Effector memory CD4-positive, alpha-beta T cell (primary cell): ENCODE results near the gene TMC3.
"Not testable (repeated sequence)": the region's sequence is repeated elsewhere in the genome, so short reads cannot be mapped to it uniquely, and the experiment has no call there.

Source experiments
- DNase-seq, 3 donors: peaks; one replicate each; pipeline ENCODE4 v3.0.0-alpha.2; 2020
- H3K27ac ChIP-seq: 2 replicates; pipeline ENCODE4 v1.7.0; 2013; ENCODE audit warnings: mild to moderate bottlenecking, low read length, moderate library complexity; ENCODE audit not compliant: insufficient read depth, poor library complexity, severe bottlenecking
- H3K27me3 ChIP-seq: replicated peaks from 2 replicates; pipeline ENCODE4 v1.7.0; 2013; ENCODE audit warnings: mild to moderate bottlenecking, low read length; ENCODE audit not compliant: insufficient read depth, control insufficient read depth, poor library complexity, severe bottlenecking
- H3K36me3 ChIP-seq: 2 replicates; pipeline ENCODE4 v1.7.0; 2013; ENCODE audit warnings: mild to moderate bottlenecking, low read length, moderate library complexity; ENCODE audit not compliant: control insufficient read depth, insufficient read depth
- H3K4me1 ChIP-seq: 2 replicates; pipeline ENCODE4 v1.7.0; 2013; ENCODE audit warnings: low read length, mild to moderate bottlenecking; ENCODE audit not compliant: control insufficient read depth, insufficient read depth, poor library complexity, severe bottlenecking
- H3K4me3 ChIP-seq: 2 replicates; pipeline ENCODE4 v1.7.0; 2013; ENCODE audit warnings: low read length, low read depth, mild to moderate bottlenecking; ENCODE audit not compliant: insufficient read depth, poor library complexity, severe bottlenecking
- H3K9me3 ChIP-seq: 2 replicates; pipeline ENCODE4 v1.7.0; 2013; ENCODE audit warnings: mild to moderate bottlenecking, low read length, moderate library complexity; ENCODE audit not compliant: control insufficient read depth

The TMC3 gene

DNA sequence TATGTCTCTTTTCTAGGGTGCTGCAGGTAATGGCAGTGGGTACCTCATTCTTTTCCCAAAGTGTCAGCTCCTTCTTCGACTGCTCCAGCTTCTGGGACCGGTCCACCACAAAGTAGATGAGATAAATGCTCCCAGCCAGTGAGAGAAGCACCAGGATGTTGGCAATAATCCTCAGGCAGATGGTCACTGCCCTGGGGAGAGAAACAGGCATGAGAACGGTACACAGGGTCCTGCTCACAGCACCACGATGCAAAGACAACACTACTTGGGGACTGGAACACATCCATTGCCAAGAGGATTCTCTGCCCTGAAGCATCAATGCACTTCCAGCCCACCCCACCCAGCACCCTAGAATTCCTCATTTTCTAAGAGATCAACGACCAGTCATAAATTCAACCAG is 22.4 kb downstream of the TMC3 start:
- no peaks in the 10 kb centered on the region for H3K4me1 ChIP-seq
- no peak overlapping the region for H3K27ac ChIP-seq
- H3K36me3 ChIP-seq, result no peaks in the 10 kb centered on the region
- no peak for DNase-seq
- H3K27me3 ChIP-seq, result no peaks in the 10 kb centered on the region
- H3K9me3 ChIP-seq, result no peaks in the 10 kb centered on the region
- no peak overlapping the region for H3K4me3 ChIP-seq

DNA sequence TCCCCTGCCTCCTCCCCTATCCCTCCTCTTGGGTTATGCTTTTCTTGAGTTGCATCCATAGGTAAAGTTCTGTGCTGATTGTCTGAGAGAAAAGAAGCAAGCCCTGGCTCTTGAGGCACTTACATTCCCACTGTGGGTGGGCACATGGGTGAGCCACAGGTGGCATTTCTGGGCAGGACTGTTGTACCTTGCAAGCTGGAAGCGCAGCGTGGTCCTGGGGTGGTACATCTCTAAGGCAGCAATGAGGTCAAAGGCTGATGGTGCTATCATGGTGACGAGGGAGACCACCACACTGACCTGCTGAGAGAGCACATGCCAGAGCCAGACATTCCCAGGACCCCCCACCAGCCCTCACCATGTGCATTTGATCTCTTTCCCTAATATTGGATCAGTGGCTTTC is 24.7 kb downstream of the TMC3 start:
- H3K4me1 ChIP-seq, result no peaks in the 10 kb centered on the region
- no peaks in the 10 kb centered on the region for H3K9me3 ChIP-seq
- DNase-seq, result no peak
- no peak overlapping the region for H3K4me3 ChIP-seq
- no peaks in the 10 kb centered on the region for H3K27me3 ChIP-seq
- no peaks in the 10 kb centered on the region for H3K36me3 ChIP-seq
- H3K27ac ChIP-seq, result no peak overlapping the region

DNA sequence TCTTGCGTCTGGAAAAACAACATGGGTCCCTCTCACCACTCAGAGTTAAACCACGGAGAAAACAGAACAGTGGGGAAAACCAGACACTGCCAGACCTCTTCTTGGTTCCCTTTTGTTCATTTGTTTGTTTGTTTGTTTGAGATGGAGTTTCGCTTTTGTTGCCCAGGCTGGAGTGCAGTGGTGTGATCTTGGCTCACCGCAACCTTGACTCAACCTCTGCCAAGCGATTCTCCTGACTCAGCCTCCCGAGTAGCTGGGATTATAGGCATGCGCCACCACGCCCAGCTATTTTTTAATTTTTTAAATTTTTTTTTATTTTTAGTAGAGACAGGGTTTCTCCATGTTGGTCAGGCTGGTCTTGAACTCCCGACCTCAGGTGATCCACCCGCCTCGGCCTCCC is 25.3 kb downstream of the TMC3 start:
- not testable (repeated sequence) for H3K9me3 ChIP-seq

DNA sequence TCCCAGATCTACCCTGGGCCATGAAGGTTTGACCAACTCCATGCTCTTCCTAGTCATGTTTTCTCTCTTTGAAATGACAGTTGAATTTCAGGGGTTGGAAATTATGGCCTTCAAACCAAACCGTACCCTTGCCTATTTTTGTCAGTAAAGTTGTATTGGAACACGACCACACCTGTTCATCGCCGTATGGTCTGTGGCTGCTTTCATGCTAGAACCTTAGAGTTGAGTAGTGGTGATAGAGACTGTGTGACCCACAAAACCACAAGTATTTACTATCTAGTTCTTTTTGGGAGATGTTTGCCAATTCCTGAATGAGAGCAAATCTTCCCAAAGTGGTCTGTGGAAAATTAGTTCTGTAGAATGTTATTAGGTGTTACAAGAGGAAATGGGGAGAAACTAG is 26.1 kb downstream of the TMC3 start:
- DNase-seq, result no peak
- H3K9me3 ChIP-seq, result no peaks in the 10 kb centered on the region
- H3K4me1 ChIP-seq, result no peaks in the 10 kb centered on the region
- no peak overlapping the region for H3K4me3 ChIP-seq
- H3K36me3 ChIP-seq, result no peaks in the 10 kb centered on the region
- H3K27me3 ChIP-seq, result no peaks in the 10 kb centered on the region
- no peak overlapping the region for H3K27ac ChIP-seq

More for the DNA sequence above, 25.3 kb downstream of the TMC3 start:
- H3K27me3 ChIP-seq, H3K27ac ChIP-seq, DNase-seq, H3K36me3 ChIP-seq, H3K4me1 ChIP-seq, H3K4me3 ChIP-seq: not testable (repeated sequence)

DNA sequence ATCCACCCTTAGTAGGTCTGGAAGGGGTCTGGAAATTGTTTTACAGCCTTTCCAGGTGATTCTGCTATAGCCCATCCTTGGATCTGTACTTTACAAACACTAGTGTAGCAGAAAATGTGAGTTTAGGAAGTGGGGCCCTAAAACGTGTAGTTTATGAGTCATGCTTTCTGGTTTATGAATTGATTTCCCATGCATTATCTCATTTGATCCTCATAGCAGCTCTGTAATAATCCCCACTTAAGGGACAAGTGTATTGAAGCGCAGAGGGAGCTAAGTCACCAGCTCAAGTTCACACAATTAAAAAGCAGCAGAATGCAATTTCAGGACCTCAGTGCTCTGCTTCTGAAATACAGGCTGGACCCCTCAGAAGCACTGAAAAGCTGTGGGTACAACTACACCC is 27.4 kb downstream of the TMC3 start:
- H3K4me1 ChIP-seq, result no peaks in the 10 kb centered on the region
- H3K27ac ChIP-seq, result no peak overlapping the region
- no peaks in the 10 kb centered on the region for H3K27me3 ChIP-seq
- no peaks in the 10 kb centered on the region for H3K9me3 ChIP-seq
- no peak for DNase-seq
- H3K4me3 ChIP-seq, result no peak overlapping the region
- H3K36me3 ChIP-seq, result no peaks in the 10 kb centered on the region

DNA sequence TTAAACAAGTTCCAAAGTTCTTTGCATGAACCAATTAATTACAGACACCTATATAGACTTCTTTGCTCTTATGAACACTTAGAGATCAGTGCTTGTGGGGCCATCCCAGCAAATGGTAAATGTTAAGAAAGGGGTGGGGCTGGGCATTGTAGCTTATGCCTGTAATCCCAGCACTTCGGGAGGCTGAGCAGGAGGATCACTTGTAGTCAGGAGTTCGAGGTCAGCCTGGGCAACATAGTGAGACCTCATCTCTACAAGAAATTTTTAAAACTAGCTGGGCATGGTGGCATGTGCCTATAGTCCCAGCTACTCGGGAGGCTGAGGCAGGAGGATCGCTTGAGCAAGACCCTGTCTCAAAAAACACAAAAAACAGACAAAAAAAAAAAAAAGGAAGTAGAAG is 30.6 kb downstream of the TMC3 start:
- Histone ChIP-seq H3K4me1 (no peaks in the 10 kb centered on the region), H3K9me3 (no peaks in the 10 kb centered on the region), H3K36me3 (no peaks in the 10 kb centered on the region), H3K27ac (no peak overlapping the region), H3K4me3 (no peak overlapping the region), H3K27me3 (no peaks in the 10 kb centered on the region)
- no peak for DNase-seq

DNA sequence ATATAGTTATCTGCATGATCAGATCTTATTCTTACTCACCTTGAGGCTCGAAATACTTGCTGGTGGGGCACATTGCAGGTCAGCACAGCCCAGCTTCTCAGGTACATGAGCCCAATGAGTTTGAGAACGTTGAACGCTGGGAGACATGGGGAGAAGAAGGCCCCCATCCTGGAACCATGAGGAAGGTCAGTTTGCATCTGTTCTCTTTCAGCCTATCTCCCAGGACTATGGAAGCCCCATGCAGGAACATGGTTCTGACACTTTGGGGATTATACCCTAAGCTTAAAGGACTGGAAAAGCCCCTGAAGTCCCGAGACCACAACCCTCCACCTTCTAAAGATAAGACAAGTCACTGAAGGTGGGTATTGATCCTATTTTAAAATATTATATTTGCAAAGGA is 32.7 kb downstream of the TMC3 start:
- Histone ChIP-seq H3K36me3 (no peaks in the 10 kb centered on the region), H3K27ac (no peak overlapping the region), H3K27me3 (no peaks in the 10 kb centered on the region), H3K4me3 (no peak overlapping the region), H3K4me1 (no peaks in the 10 kb centered on the region), H3K9me3 (no peaks in the 10 kb centered on the region)
- DNase-seq, result no peak

DNA sequence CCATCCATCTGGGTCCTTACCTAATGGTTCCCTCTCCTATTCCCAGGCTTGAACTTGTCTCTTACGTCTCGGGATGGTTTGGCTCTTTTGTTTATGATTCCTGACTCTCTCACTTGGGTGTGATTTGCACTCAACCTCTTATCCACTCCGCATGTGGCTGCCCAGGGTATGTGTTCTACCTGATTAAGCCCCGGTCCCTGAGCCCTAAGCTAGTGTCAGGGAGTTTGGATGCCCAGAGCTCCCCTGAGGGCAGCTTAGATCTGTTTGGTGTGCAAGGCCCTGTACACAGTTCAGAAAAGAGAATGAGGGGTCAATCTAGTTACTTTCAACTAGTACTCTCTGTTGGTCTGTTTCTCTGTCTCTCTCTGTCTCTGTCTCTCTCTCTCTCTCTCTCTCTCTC is 34.2 kb downstream of the TMC3 start:
- Histone ChIP-seq H3K27me3 (no peaks in the 10 kb centered on the region), H3K4me1 (no peaks in the 10 kb centered on the region), H3K36me3 (no peaks in the 10 kb centered on the region), H3K9me3 (no peaks in the 10 kb centered on the region), H3K4me3 (no peak overlapping the region), H3K27ac (no peak overlapping the region)
- no peak for DNase-seq

DNA sequence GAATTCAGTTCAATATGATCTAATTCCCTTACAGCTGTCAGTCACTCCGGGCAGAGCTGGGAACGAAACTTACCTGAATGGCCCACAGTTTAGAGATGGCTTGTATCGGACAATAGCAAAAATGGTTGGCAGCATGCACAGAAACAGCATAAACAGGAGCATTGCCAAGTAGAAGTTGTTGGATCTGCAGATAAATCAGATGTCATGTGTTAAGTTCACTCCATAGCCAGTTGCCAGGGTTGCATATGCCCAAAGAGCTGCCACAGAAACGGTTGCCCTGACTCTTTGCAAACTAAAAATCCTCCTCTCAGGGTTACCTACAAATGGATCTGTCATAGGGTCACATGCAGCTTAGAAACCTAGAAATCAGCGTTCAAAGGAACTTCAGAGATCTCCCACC is 34.7 kb downstream of the TMC3 start:
- H3K9me3 ChIP-seq, result no peaks in the 10 kb centered on the region
- no peak overlapping the region for H3K27ac ChIP-seq
- no peaks in the 10 kb centered on the region for H3K27me3 ChIP-seq
- no peaks in the 10 kb centered on the region for H3K36me3 ChIP-seq
- H3K4me3 ChIP-seq, result no peak overlapping the region
- no peak for DNase-seq
- H3K4me1 ChIP-seq, result no peaks in the 10 kb centered on the region

DNA sequence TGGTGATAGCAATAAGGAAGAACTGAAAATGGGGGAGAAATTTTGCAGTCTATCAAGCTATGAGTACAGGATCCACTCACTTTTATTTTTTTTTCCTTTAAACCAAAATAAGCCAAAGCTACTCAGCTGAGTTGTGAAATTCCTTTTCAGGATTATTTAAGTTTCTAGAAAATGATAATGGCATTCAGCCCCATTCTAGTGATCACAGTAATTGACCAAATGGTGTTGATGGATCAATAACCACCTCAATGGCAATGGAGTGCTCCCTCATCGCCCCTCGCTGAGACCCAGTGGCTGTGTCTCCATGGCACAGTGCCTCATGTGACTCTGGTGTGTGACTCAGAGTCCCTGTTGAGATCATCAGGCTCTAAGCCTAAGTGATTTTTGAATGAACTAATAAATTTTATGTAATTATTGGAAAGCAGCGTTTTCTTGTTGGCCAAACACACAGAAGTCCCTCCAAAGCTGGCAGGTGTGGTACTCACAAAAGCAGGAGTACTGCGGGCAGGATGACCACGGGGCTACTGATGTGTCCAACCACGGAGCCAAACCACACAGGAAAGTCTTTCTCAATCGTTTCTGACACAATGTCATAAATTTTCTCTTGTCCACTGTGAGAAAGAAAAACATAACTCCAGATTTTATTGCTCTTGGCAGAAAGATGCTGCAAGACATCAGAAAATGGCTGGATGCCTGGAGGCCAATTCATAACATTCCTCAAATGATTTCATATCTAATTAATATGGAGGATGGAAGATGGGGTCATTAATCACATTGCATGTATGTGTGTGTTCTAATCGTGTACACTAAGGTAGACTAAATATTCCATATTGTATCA is 35.6 kb downstream of the TMC3 start:
- Histone ChIP-seq H3K27me3 (no peaks in the 10 kb centered on the region), H3K36me3 (no peaks in the 10 kb centered on the region), H3K27ac (no peak overlapping the region), H3K4me1 (no peaks in the 10 kb centered on the region), H3K9me3 (no peaks in the 10 kb centered on the region), H3K4me3 (no peak overlapping the region)
- DNase-seq, result no peak
